GM21360 (cell line): Measurements from ENCODE around the gene CD84.
"Not testable (repeated sequence)": the region's sequence is repeated elsewhere in the genome, so short reads cannot be mapped to it uniquely, and the experiment has no call there.

Experiments
- ATAC-seq: cut with Tn5 transposase; IDR thresholded peaks from one replicate; pipeline ENCODE4 v1.9.1; 2021; ENCODE audit warnings: mild to moderate bottlenecking, moderate library complexity; ENCODE audit not compliant: unreplicated experiment

The CD84 gene

DNA sequence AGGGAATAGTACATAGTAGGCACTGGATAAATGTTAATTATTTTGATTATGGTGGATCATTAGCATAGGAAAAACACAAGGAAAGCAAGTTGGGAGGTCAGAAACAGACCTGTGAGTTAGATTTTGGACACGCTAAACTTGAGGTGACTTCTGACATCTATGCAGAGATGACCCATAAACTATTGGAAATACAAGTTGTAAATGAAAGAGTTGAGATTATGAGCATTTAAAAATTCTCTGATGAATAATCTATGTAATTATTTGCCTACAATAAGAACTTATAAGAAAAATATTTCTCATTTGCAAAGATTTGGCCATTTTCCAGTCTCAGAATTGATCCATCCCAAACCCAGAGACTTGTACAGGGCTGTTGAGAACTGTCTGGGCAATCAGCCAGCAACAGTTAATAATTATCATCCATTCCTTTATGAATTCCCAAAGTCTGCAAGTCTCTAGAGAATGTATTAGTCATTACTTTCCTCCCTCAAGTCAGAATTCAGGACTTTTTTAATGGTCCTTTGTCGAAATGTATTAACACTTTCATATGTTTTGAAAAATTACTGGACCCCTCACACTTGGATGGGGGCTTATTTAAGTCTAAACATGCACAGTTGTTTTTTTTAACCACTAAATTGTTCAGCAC, 36.9 kb downstream of the CD84 start:
- no peak for ATAC-seq

DNA sequence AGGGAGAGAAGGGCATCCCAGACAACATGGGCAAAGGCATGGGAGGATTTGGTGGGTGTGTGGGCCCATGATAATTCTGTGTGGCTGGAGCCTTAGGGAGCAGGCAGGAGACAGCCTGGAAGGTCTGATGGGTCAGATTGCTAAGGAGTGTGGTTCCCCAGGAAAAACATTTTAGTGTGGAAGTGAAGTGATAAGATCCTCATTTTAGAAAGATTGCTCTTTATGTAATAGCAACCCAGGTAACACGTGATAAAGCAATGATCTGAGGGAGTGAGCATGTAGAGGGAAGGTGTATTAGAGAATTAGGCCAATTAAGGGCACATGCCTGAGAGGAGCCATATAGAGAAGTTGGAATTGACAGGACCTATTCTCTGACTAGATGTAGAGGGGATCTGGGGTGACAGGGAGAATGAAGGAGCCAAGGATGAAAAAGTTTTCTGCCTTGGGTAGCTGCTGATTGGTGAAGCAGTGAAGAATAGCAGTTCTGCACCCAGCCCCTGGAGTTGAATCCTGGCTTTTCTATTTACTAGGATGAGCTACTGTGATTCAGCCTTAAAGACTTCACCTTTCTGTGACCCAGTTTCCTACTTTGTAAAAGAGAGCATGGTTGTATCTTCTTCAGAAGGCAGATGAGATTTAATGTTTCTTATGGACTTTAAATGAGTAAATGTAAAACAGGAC, 37.5 kb downstream of the CD84 start:
- ATAC-seq: no peak

DNA sequence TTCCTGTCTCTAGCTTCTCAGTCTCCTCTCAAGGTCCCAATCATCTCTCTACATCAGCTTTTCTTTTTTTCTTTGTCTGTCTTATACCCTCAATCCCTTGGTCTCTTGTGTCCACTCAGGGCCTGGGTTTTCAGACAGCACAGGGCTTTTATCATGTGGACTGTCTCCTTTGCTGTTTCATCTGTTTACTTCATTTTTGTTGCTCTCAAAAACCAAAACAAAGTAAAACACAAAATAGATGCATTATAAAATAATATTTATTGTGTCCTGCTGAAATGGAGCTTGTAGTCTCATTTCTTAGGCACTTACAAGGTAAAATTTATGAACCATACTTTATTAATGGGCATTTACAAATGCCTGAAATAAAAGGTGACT, 38.5 kb downstream of the CD84 start:
- ATAC-seq: peak; percentile 1

DNA sequence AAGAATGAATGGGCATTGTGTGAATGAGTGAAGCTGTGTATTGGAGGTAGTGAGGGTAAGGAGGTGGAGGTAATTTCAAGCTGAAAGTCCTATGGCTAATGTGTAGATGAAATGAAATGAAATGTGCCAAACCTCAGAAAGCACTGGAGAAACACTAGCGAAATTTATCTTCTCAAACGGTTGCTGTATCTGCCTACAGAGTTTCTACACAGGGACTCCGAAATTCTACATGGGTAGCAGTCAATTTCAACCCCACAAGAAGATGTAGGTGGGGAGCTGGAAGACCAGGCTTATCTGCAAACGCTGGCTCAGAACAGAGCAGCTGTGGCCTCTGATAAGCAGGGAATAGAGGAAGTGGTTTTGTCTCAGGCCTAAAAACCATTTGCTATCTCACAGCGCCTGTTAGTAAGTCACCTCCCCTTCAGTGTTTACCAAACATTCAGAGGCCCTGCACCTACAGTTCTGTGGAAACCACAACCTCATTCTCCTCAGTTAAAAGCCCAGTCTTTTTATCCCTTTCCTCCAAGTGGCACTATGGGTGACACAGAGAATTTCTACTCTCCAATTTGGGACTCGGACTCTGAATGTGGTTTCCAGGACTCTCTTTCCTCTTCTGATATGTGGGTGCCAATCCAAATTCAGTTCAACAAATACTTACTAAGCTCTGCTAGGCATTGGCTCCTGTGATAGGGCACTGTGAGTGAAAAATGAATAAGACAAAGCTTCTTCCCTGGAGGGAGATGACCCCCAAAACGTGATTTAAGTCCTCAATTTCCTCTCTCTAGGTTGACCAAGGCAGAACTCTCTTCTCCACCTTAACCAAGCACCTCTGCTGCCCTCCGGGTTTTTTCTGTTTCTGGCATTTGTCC, 39.1 kb downstream of the CD84 start:
- ATAC-seq: peak; percentile 87

DNA sequence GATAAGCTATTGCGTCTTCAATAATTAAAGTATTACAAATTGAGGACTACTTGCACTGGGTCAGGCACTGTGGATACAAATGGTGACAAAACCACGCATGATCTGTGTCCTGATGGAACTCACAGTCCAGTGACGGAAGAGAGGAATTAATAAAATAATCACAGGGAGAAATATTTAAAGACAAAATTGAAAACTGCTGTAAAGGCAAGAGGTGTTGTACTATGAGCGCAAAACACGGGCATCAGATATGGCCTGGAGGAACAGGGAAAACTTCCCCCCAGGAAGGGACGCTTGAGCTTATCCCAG, 39.7 kb downstream of the CD84 start:
- ATAC-seq: no peak

DNA sequence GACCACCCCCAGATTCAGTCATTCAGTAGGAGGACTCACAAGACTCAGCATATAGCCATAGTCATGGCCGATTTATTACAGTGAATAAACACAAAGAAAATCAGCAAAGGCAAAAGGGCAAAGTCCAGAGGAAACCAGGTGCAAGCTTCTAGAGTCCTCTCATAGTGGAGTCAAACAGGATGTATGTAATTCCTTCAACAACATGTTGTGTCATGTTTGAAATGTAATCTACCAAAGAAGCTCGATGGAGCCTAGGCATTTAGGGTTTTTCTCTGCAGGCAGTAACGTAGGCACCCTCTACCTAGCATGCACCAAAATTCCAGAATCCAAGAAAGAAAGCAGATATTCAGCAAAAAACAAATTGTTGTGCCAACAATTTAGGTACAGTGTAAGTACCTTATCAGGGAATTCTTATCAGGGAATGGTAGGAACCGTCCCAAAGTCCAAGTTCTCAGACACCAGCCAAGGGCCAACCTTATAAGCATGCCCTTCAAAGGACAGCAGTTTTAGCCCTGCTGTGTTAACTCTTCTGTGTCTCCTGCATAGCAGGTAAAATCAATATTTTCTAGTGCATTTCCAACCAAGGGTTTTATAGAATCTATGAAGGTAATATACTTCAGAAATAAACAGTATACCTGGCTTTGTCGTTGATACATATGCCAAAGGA, 40.2 kb downstream of the CD84 start:
- no peak for ATAC-seq

DNA sequence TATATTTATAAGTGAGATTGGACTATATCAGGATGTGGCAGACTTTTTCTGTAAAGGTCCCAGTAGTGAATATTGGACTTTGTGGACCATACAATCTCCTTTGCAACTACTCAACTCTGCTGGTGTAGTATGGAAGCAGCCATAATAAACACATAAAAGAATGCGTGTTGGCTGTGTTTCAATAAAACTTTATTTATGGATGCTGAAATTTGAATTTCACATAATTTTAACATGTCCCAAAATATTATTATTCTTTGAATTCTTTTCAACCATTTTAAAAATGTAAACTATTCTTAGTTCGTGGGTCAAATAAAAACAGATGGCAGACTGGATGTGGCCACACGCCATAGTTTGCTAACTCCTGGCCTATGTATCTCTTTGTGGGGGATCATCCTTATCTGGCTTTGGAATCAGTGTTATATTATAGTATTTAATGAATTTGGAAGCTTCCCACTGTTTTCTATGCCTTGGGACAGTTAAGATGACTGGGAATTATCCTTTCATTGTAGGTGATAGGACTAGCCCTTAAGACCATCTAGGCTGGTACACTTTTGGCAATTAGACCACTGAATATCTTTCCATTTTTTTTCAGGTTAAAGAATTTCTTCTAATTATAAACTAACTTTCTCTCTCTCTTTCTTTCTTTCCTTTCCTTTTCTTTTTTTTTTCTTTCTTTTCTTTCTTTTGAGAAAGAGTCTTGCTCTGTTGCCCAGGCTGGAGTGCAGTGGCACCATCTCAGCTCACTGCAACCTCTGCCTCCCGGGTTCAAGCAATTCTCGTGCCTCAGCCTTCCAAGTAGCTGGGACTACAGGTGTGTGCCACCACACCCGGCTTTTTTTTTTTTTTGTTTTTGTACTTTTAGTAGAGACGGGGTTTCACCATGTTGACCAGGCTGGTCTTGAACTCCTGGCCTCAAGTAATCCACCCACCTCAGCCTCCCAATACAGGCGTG, 41.3 kb downstream of the CD84 start:
- ATAC-seq: no peak

DNA sequence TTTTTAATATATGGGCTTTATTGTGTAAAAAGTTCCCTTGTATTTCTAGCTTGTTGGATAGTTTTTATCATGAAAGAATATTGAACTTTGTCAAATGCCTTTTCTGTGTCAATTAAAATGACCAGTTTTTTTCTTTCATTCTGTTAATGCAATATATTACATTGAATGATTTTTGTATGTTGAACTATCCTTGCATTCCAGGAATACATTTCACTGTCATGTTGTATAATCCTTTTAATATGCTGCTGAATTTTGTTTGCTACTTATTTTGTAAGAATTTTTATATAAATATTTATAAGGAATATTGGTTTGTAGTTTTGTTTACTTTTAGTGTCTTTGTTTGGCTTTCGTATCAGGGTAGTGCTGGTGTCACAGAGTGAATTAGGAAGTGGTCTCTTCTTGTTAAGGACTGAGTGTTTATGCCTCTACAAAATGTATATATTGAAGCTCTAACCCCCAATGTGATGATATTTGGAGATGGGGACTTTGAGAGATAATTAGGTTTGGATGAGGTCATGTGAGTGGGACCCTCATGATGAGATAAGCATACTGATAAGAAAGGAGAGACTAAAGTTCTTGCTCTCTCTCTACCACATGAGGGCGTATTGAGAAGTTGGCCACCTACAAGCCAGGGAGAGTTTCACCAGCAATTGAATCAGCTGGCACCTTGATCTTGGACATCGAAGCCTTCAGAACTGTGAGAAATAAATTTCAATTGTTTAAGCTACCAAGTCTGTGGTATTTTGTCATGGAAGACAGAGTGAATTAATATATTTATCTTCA, 44.3 kb downstream of the CD84 start:
- ATAC-seq: no peak

DNA sequence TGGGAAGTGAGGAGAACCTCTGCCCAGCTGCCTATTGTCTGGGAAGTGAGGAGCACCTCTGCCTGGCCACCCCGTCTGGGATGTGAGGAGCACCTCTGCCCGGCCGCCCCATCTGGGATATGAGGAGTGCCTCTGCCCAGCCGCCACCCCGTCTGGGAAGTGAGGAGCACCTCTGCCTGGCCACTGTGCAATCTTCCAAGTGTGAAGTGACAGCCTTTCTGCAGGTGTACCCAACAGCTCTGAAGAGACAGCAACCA, 46.8 kb downstream of the CD84 start:
- ATAC-seq: not testable (repeated sequence)

DNA sequence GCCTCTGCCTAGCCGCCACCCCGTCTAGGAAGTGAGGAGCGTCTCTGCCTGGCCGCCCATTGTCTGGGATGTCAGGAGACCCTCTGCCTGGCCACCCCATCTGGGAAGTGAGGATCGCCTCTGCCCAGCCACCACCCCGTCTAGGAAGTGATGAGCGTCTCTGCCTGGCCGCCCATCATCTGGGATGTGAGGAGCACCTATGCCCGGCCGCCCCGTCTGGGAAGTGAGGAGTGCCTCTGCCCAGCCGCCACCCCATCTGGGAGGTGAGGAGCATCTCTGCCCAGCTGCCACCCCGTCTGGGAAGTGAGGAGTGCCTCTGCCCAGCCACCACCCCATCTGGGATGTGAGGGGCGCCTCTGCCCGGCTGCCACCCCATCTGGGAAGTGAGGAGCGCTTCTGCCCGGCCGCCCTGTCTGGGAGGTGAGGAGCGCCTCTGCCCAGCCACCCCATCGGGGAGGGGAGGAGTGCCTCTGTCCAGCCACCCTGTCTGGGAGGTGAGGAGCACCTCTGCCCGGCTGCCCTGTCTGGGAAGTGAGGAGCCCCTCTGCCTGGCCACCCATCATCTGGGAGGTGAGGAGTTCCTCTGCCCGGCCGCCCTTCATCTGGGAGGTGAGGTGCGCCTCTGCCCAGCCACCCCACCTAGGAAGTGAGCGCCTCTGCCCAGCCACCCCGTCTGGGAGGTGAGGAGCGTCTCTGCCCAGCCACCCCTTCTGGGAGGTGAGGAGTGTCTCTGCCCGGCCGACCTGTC, 47.3 kb downstream of the CD84 start:
- not testable (repeated sequence) for ATAC-seq

DNA sequence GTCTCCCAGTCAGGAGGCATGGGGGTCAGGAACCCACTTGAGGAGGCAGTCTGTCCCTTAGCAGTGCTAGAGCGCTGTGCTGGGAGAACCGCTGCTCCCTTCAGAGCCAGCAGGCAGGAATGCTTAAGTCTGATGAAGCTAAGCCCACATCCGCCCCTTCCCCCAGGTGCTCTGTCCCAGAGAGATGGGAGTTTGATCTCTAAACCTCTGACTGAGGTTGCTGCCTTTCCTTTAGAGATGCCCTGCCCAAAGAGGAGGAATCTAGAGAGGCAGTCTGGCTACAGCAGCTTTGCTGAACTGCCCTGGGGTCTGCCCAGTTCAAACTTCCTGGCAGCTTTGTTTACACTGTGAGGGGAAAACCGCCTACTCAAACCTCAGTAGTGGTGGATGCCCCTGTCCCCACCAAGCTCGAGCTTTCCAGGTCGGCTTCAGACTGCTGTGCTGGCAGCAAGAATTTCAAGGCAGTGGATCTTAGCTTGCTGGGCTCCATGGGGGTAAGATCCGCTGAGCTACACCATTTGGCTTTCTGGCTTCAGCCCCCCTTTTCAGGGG, 49.8 kb downstream of the CD84 start:
- not testable (repeated sequence) for ATAC-seq

DNA sequence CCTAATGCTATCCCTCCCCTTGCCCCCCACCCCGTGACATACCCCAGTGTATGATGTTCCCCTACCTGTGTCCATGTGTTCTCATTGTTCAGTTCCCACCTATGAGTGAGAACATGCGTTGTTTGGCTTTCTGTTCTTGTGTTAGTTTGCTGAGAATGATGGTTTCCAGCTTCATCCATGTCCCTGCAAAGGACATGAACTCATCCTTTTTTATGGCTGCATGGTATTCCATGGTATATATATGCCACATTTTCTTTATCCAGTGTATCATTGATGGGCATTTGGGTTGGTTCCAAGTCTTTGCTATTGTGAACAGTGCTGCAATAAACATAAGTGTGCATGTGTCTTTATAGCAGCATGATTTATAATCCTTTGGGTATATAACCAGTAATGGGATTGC, 55.5 kb downstream of the CD84 start:
- not testable (repeated sequence) for ATAC-seq

DNA sequence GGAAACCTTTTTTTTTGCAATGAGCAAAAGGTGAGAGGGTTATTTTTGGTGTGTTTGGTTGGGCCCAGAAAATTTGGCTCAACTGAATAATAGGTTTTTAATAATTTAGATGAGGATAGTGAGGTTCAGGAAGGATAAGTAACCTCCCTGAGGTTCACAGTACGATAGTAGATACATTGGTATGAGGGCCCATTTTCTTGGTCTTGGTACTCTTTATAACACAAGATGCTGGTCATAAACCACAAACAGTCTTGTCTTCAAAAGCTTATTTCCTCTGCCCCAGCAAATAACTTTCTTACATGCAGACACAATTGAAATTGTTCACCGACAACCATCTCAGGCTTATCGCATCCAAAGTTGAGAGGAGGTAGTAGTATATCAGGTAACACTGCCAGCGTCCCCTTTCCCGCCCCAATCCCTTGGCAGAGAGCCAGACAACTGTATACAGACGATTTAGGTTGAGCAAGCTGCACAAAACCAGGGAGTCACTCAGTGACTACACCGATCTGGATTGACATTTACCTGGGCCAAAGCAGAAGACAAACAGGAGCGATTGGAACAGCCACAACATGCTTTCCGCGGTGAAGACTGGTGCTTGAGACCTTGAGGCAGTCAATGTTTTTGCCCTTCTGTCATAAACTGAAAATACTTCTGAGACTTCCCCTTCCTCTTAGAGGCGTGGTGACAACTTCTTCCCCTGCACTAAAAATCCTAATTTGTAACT, 56.5 kb downstream of the CD84 start, which contains the start of gene SLAMF6:
Gene SLAMF6, minus strand, starts transcription at position 634 of the 724 bp plus-strand sequence. Its CDS starts 63 bp downstream, at position 571.
- no peak for ATAC-seq

DNA sequence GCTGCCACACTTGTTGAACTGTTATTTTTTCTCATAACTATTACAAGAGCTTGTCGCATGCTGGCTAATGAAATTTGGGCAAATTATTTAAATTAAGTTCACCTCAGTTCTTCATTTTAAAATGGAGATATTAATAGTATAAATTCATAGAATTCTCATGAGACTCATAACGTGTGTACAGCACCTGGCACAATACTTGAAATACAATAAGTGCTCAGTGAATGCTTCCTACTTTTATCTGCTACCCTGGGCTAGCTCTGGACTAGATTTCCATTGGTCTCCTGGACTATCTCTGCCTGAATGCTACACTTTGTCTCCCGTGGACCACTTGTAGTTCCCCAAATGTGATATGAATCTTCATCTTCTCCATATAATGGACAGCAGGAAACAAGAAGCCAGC, 57.2 kb downstream of the CD84 start:
- no peak for ATAC-seq

DNA sequence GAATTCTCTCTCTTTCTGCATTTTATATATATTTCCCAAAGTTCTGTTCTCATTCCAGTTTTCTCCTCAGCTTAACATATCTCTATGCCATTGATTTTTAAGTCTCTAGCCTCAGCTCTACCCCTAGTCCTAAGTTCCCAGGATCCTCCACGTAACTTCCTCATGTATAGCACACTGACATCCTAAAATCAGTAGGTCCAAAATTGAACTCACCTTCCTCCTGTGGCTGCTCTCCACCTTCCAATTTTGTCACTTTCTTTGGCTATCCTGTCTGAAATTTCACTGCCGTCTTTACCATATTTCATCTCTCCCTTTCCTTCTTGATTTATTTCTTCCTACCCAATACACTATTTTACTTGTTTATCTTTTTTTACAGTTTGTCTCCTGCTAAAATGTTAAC, 57.7 kb downstream of the CD84 start:
- no peak for ATAC-seq

DNA sequence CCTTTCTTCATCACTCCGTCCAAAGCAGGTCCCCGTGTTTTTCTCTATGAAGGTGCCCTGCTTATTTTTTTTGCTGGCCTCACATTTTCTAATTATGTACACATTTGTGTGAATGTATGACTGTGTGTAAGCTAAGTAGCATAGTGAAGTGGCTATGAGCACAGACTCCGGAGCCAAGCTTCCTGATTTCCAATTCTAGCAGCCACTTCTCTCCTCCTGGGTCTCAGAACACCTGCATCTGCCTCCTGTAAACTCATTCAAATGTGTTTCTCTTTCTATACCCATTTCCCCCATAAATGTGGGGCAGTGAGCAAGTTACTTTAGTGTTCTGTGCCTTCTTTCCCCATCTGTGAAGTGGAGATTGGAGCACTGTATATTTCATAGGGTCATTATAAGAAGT, 58.3 kb downstream of the CD84 start:
- no peak for ATAC-seq

DNA sequence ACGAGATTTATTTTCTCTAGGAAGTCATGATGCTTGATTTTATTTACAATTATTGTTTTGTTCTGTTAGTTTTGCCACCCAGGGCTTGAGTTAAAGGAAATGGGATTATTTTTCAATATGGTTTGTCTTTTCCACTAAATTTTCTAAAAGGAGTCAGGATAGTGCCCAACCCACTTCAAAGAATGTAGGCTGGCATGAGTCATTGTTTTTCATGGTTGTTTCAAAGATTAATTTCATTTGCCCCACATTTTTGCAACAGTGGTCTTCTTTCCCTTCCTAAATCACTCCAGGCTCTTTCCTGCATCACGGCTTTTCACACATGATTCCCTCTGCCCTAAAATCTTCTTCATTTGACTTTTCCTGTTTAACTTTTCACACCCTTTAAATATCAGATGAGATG, 58.7 kb downstream of the CD84 start:
- ATAC-seq: no peak
